NCI-H82 treated with DMSO at 0.1 percent for 48 hours (cell line): ENCODE measurements around the gene GAS6.

Experiments used
- DNase-seq: peaks from one replicate; lab custom pipeline; 2025; ENCODE audit not compliant: unreplicated experiment; lab: John Stamatoyannopoulos, UW

The GAS6 gene

GRCh38 chr13:113825841-113826240 lies 38.0 kb downstream of the GAS6 start:
- DNase-seq, result no peak

DNA sequence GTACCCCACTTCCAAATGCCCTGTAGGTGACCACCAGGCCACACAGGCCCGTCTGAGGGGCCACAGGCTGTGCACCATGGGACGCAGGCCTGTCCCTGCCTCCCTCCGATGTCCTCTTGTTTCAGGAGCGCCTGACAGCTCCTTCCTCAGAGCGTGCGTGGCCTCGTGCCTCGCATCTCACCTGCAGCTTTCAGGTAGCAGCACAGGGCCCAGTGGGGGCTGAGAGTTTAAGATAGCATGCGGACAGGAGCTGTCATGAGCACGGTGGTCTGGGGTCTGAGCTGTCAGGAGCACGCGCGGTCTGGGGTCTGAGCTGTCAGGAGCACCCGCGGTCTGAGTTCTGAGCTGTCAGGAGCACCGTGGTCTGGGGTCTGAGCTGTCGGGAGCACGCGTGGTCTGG lies 40.1 kb downstream of the GAS6 start:
- no peak for DNase-seq

- DNase-seq, result no peak
Observed at GRCh38 chr13:113822956-113823744, 40.7 kb downstream of the GAS6 start.

GRCh38 chr13:113822266-113822665 lies 41.6 kb downstream of the GAS6 start:
- no peak for DNase-seq

DNA sequence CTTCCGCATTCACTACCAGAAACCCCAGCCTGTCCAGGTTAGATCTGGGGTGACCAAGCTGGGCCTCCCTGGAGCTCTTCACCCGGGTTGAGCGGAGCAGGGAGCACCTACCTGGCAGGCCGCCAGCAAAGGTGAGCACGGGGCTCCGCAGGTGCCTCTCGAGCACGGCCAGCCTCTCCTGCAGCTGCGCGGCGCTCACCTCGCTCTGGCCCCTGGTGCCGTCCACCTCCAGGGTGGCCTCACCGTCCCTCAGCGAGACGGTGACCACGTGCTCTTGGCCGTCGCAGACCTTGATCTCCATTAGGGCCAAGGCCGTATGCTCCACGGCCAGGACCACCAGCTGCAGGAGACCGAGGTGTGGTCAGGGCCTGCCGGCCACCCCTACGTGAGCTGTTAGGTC lies 42.0 kb downstream of the GAS6 start:
- no peak for DNase-seq

DNA sequence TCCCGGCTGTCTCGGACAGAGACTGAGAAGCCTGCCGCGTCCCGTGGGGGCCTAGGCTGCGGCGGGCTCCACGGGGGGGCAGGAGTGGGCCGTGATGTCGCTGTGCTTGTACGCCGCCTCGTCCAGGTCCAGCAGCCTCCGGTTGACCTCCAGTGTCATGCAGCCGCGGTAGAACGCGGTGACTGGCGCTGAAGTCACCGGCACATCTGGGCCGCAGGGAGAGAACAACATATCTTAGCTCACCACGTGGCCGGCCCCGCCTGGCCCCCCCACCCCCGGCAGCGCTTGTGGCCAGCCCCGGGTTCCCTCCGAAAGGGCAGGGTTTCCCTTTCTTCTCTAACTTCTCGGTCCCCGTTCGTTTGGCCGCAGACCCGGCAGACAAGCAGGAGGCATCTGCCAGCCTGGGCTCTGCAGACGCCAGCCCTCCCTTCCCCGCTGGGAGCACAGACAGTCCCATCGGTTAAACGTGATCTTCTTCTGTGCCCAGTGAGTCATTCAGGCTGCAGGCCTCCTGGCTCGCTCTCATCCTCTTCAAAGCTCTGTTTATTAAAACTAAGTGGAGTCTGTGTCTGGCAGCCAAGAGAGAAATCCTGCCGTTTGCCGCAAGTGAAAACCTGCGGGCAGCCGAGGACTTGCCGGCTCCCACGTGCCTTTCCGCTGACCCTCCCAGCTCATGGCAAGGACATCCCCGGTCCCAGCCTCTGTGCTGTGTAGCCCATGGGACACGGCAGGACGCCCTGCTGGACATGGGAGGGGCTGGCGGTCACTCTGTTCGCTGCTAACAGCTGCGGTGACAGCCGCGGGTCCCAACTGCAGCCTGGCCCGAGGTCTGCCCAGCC lies 42.8 kb downstream of the GAS6 start:
- DNase-seq, result no peak

GRCh38 chr13:113819731-113820715 lies 43.9 kb downstream of the GAS6 start:
- DNase-seq, result no peak

- no peak for DNase-seq
Observed at GRCh38 chr13:113819341-113819730, 44.5 kb downstream of the GAS6 start.

DNA sequence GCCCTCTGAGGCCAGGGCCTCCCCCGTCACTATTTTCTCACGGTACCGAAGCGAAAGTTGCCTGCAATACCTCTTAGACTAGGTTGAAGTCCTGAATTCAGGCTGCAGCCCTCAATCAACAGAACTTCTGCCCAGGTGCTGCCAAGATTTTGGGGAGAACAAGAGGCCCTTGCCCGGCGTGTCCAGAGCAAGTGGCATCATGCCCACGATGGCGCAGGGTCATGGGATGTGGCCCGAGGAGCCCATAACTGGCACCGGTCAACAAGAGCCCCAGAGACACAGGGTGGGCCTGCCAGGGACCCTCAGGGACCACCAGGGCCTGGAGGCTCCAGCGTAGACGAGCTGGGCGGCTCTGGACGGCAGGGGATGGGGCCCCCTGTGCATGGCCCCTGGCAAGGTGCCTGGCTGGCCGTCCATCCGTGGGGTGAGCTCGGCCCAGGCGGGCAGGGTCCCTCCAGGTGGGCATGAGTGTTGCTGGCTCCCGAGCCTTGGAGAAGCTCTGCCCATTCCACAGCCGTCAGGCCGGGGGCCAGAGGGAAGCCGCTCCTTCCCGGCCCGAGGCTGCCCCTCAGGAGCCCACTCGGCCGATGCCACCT lies 45.1 kb downstream of the GAS6 start:
- no peak for DNase-seq

GRCh38 chr13:113817860-113818691 lies 45.8 kb downstream of the GAS6 start:
- DNase-seq, result no peak

DNA sequence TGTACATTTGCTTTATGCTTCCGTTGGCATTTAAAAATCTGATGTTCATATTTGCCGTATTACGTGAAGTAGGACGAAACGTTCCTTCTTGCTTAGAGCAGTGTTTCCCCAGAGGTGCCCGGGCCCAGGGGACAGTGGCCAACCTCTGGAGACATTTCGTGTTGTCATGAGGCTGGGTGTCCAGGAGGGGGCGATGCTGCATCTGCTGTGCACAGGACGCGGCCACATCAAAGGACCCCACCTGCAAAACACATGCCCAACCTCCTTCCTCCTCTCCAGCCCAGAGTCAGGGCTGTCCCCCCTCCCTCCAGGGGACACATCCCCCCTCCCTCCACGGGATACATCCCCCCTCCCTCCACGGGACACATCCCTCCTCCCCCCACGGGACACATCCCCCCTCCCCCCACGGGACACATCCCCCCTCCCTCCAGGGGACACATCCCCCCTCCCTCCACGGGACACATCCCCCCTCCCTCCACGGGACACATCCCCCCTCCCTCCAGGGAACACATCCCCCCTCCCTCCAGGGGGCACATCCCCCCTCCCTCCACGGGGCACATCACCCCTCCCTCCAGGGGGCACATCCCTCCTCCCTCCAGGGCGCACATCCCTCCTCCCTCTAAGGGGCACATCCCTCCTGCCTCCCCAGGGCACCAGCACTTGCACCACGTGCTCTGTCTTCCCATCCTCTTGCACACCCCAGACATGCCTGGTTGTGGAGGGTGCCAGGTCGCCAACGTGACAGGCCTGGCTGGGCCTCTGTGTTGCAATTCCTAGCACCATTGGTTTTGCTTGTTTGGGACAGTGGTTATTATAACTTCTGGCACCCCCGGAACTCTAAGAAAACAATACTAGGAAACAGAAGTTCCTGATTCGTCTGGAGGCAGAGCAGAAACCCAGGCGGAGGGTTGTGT lies 46.7 kb downstream of the GAS6 start:
- DNase-seq, result no peak

DNA sequence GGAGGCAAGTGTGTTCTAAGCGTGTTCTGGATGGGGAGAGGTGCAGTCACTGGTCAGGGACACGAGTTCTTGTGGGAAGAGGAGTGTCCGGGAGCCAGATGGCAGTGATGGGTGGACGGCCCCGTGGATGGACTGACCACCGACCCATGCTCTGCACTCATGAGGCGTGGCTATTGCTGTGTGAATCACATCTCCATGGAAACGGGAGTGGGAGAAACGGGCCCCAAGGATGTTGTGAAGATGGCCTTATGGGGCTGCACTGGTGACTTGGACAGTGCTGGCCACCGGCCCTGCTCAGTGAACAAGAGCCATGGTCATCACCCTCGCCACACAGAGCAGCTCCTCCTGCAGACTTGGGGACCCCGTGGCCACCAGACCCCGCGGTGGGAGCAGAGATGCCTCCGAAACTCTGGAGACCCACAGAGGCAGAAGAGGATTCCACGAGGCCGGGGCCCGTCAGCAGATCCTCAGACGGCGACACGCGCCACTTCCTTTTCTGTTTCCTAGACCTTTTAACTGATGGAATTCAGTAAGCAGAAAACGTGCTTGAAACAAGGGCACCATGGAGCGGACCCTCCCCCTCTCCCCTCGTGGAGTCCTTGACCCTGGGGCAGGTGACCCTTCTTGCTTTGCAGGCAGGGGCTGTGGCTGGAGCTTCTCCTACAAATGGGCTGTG lies 47.5 kb downstream of the GAS6 start:
- DNase-seq, result no peak

GRCh38 chr13:113815151-113816058 lies 48.5 kb downstream of the GAS6 start:
- DNase-seq, result no peak

GRCh38 chr13:113814435-113814821 lies 49.4 kb downstream of the GAS6 start:
- DNase-seq, result no peak

- no peak for DNase-seq
Observed at GRCh38 chr13:113813749-113814434, 50.0 kb downstream of the GAS6 start.

- no peak for DNase-seq
Observed at GRCh38 chr13:113813070-113813748, 50.7 kb downstream of the GAS6 start.
